HG03064 (cell line): ENCODE results near the gene TAPT1.

Source experiments
- ATAC-seq: cut with Tn5 transposase; IDR thresholded peaks from one replicate; pipeline ENCODE4 v1.9.1; 2021; ENCODE audit warnings: low read depth; ENCODE audit not compliant: unreplicated experiment

TAPT1 gene

DNA sequence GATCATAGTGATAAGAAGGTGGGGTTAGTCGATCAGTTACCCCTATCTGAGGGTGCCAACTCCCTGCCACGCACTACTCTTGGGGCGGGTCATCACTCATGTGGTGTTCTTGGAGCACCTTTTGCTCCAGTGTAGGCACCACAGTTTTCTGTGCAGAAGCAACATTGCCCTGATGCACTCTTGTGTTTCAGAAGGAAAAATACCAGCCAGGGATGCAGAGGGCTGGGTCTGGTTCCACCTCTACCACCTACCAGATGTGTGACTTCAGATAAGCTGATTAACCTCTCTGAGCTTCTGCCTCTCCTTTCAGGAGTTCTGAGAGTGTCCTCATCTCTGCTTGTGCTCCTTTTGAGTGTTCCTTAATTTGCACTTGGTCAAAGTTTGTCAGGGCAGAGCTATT is 112.5 kb downstream of the TAPT1 start:
- ATAC-seq = no peak

DNA sequence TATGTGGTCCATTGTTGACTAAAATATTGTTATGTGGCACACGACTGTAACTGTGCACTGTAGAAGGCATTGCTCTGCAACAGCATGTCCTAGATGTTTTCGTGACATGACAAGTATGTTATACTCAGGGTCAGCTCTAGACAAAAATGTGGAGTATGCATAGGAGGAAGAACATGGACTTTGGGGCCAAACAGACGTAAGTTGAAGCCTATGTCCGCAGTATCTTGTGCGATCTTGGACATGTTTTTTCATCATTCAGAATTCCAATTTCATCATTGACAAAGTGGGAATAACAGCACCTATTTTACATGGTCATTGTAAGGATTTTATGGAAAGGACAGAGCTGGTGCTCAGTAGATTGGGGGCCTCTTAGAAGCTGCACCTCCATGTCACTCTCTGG is 114.7 kb downstream of the TAPT1 start:
- ATAC-seq = no peak

DNA sequence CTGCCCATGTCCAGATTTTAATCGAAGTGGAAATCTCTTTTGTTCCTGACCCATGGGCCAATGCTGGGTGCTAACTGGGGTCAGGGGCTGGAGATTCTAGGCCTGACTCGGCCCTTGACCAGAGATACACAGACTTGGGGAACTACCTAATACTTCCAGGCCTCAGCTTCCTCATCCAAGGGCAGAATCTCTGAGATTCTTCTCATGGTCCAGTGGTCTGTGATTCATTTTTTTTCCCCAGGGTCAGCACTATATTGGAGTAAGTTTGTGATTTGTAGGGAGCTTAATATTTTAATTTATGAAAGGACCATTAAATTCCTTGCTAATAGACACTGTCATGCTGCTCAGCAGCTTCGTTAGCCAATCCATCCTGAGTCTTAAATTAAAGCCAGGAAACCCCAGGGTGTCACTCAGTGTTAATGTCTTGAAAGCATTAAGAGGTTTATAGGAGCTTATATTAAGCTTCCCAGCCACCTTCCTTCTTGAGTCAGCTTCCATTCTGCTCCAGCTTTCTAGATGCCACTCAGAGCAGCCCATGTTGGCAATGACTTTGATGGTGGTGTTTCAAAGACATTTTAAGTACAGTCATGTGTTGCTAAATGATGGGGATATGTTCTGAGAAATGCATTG is 115.5 kb downstream of the TAPT1 start:
- no peak for ATAC-seq
